Measurements from ENCODE around the gene HES2.
A peak's percentile ranks its signal among the peaks of the same experiment; 100 is the strongest.
"Not testable (repeated sequence)": the region's sequence is repeated elsewhere in the genome, so short reads cannot be mapped to it uniquely, and the experiment has no call there.

The HES2 gene

GRCh38 chr1:6450005-6450450, 30.3 kb upstream of the HES2 start:
- no peak for DNase-seq (ENCODE audit: low read depth in 1 of 2, low spot score in 1 of 2)
- TF ChIP-seq JUND (IDR thresholded peaks at IDR 0.05; ENCODE audit: low read depth) = no peak
- in situ Hi-C loops (cut with HindIII; ENCODE audit: low pct_unique_long_range_greater_than_20kb, low sequenced_read_pairs) = no loop called here

- DNase-seq (ENCODE audit: low read depth in 1 of 2, low spot score in 1 of 2) = no peak
- no peak for TF ChIP-seq JUND (IDR thresholded peaks at IDR 0.05; ENCODE audit: low read depth)
- in situ Hi-C loops (cut with HindIII; ENCODE audit: low pct_unique_long_range_greater_than_20kb, low sequenced_read_pairs) = no loop called here
Observed at GRCh38 chr1:6448749-6449631, 29.3 kb upstream of the HES2 start.

DNA sequence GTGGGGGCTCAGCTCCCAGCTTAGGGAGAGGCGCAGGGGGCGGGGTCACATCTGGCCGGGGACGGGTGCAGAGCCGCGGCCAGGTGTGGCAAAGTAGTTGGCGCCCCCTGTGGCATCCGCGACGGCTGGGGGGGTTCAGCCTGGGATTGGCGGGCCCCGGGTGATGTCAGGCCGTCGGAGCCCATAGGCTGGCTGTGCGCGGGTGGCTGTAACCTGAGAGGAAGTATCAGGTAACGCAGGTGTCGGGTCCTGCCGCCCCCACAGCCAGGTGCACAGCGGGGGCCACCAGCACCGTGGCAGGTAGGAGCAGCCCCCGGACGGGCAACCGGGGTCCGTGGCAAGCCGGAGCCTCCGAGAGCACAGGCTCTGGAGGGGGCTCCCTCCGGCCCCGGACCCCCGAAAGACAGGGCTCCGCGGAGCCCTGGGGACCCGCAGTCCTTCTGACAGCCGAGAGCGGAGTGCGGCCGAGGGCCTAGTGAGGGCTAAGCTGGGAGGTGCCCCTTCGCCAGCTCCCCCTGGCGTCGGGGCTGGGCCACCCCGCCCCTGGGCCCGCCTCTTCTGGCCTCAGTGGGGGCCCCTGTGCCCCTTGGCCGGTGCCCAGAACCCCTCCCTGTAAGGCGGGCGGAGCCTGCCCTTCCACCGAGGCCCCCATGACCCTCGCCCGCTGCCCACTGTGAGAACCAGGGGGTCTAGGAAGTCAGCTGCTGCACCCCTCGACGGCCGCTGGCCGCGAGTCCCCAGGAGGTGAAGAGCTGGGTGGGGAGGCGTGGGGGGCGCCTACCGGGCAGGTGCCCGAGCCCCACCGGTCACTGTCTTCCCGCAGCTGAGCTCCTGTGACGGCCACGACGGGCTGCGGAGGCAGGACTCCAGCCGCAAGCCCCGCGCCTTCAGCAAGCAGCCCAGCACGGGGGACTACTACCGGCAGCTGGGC, 28.4 kb upstream of the HES2 start:
- no peak for DNase-seq (ENCODE audit: low read depth in 1 of 2, low spot score in 1 of 2)
- no peak for TF ChIP-seq JUND (IDR thresholded peaks at IDR 0.05; ENCODE audit: low read depth)
- in situ Hi-C loops (cut with HindIII; ENCODE audit: low pct_unique_long_range_greater_than_20kb, low sequenced_read_pairs) = no loop called here

GRCh38 chr1:6447016-6447817, 27.5 kb upstream of the HES2 start:
- in situ Hi-C loops (cut with HindIII; ENCODE audit: low pct_unique_long_range_greater_than_20kb, low sequenced_read_pairs) = no loop called here
- DNase-seq (ENCODE audit: low read depth in 1 of 2, low spot score in 1 of 2) = no peak
- TF ChIP-seq JUND (IDR thresholded peaks at IDR 0.05; ENCODE audit: low read depth) = no peak

GRCh38 chr1:6446665-6447015, 26.9 kb upstream of the HES2 start:
- TF ChIP-seq JUND (IDR thresholded peaks at IDR 0.05; ENCODE audit: low read depth) = no peak
- no peak for DNase-seq (ENCODE audit: low read depth in 1 of 2, low spot score in 1 of 2)
- in situ Hi-C loops (cut with HindIII; ENCODE audit: low pct_unique_long_range_greater_than_20kb, low sequenced_read_pairs) = no loop called here

- in situ Hi-C loops (cut with HindIII; ENCODE audit: low pct_unique_long_range_greater_than_20kb, low sequenced_read_pairs); DNase-seq (ENCODE audit: low read depth in 1 of 2, low spot score in 1 of 2): not testable (repeated sequence)
Observed at GRCh38 chr1:6445929-6446328, 26.2 kb upstream of the HES2 start.

DNA sequence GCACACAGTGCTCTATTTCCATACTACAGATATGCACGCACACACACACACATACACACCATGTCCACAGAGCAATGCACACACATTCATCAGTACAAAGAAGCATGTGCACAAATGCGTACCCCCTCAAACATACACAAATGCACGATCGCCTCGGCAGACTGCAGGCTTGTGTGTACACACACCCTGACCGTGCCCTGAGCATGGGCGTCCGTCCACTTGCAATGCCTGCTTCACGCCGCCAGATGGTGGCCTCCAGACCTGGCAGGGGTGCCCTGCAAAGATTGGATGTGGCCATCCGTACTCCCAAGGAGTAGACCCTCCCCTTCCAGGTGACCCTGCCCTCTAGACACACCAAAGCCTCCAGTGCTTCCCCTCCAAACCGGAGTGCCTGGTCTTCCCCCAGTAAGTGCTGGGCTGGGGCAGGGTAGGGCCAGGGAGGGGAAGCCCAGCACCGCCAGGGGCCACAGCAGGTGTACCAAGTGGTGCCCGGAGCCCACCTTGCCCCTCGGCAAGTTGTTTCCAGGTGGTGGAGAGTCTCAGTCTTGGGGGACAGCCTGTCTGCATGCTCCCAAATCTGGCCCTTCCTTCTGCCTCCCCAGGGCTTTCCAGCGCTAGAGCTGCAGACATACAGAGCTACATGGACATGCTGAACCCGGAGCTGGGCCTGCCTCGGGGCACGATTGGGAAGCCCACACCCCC, 25.5 kb upstream of the HES2 start:
- peak in 1 of 2 experiments; percentile 39 for DNase-seq (ENCODE audit: low read depth in 1 of 2, low spot score in 1 of 2)
- no peak for TF ChIP-seq JUND (IDR thresholded peaks at IDR 0.05; ENCODE audit: low read depth)
- in situ Hi-C loops (cut with HindIII; ENCODE audit: low pct_unique_long_range_greater_than_20kb, low sequenced_read_pairs) = no loop called here

DNA sequence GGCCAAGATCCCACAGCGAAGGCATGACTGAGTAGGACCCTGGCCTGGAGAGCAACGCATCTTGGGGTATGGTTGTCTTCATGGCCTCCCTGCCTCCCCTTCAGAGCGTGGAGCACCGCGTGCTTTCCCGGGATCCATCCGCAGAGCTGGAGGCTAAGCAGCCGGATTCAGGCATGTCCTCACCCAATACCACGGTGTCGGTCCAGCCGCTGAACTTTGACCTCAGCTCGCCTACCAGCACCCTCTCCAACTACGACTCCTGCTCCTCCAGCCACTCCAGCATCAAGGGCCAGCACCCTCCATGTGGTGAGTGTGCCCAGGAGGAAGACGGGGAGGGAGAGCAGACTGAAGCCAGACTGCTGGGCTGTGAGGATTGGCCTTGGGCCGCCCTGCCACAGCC, 24.7 kb upstream of the HES2 start:
- in situ Hi-C loops (cut with HindIII; ENCODE audit: low pct_unique_long_range_greater_than_20kb, low sequenced_read_pairs) = no loop called here
- no peak for TF ChIP-seq JUND (IDR thresholded peaks at IDR 0.05; ENCODE audit: low read depth)
- no peak for DNase-seq (ENCODE audit: low read depth in 1 of 2, low spot score in 1 of 2)

GRCh38 chr1:6443339-6444115, 23.8 kb upstream of the HES2 start:
- no peak for TF ChIP-seq JUND (IDR thresholded peaks at IDR 0.05; ENCODE audit: low read depth)
- no peak for DNase-seq (ENCODE audit: low read depth in 1 of 2, low spot score in 1 of 2)
- in situ Hi-C loops (cut with HindIII; ENCODE audit: low pct_unique_long_range_greater_than_20kb, low sequenced_read_pairs) = no loop called here

GRCh38 chr1:6441586-6441985, 21.9 kb upstream of the HES2 start:
- in situ Hi-C loops (cut with HindIII; ENCODE audit: low pct_unique_long_range_greater_than_20kb, low sequenced_read_pairs) = no loop called here
- TF ChIP-seq JUND (IDR thresholded peaks at IDR 0.05; ENCODE audit: low read depth) = no peak
- DNase-seq (ENCODE audit: low read depth in 1 of 2, low spot score in 1 of 2) = no peak
